ENCODE measurements around the gene TCL1B.

Gene TCL1B

DNA sequence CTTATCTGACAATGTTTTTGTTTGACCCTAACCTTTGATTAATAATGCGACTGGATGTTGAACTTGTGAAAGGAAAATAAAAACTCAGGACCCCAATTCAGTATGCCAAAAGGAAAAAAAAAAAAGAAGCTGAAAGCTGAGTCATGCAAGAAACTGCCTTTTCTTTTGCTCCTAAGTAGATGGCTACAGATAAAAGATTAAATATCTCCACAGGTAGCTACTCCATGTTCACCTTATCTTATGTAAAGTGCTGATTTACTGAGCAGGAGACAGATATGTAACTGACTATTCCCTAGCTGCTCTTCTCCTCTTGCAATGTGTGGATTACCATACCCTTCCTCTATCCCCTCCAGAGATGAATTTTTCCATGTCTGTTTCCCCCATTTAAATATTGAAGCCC is 30.8 kb upstream of the TCL1B start:
- Histone ChIP-seq H3K18ac (ENCODE audit: low read depth in 1 of 2, low read length in 2 of 2) (no peak overlapping the region), H2BK5ac (ENCODE audit: low read depth, low read length, poor library complexity, severe bottlenecking) (no peak overlapping the region), H2BK15ac (ENCODE audit: low read depth, poor library complexity, severe bottlenecking) (no peak overlapping the region), H3K36me3 (ENCODE audit: control insufficient read depth in 1 of 2, insufficient read depth in 2 of 2, low read depth in 1 of 2, low read length in 2 of 2) (no peaks in the 10 kb centered on the region), H3K14ac (ENCODE audit: low read length in 2 of 2) (no peak overlapping the region), H3K4me1 (ENCODE audit: control insufficient read depth, insufficient read depth, low read depth, low read length) (no peaks in the 10 kb centered on the region), H3K9ac (ENCODE audit: low read length) (no peak overlapping the region), H3K23ac (ENCODE audit: low read length in 2 of 2) (no peak overlapping the region), H3K4me3 (ENCODE audit: insufficient read depth in 1 of 2, low read depth in 1 of 2, low read length in 2 of 2) (no peak overlapping the region), H4K8ac (ENCODE audit: low read length) (no peak overlapping the region), H2BK12ac (ENCODE audit: low read length in 2 of 2) (no peak overlapping the region), H3K4ac (ENCODE audit: low read depth in 1 of 2, low read length in 2 of 2) (no peak overlapping the region), H2AK5ac (ENCODE audit: low read length, severe bottlenecking) (no peak overlapping the region), H3K9me3 (ENCODE audit: control insufficient read depth, low read length) (no peaks in the 10 kb centered on the region), H3K27ac (ENCODE audit: low read length, poor library complexity, severe bottlenecking) (no peak overlapping the region), H2BK120ac (ENCODE audit: low read depth, low read length) (no peak overlapping the region), H3K79me1 (replicated peaks; ENCODE audit: low read length, poor library complexity, severe bottlenecking) (no peaks in the 10 kb centered on the region), H2AFZ (ENCODE audit: low read depth, low read length) (no peak overlapping the region), H3K4me2 (ENCODE audit: low read length, poor library complexity, severe bottlenecking) (no peak overlapping the region), H4K91ac (ENCODE audit: low read length) (no peak overlapping the region), H3K27me3 (ENCODE audit: control insufficient read depth in 1 of 2, insufficient read depth in 1 of 2, low read length in 2 of 2) (peaks cover 11 to 17% of the 10 kb centered on the region in 2 experiments)
- WGBS, result no CpG with 5 or more reads among the region's 1 CpG
- DNase-seq, result no peak

DNA sequence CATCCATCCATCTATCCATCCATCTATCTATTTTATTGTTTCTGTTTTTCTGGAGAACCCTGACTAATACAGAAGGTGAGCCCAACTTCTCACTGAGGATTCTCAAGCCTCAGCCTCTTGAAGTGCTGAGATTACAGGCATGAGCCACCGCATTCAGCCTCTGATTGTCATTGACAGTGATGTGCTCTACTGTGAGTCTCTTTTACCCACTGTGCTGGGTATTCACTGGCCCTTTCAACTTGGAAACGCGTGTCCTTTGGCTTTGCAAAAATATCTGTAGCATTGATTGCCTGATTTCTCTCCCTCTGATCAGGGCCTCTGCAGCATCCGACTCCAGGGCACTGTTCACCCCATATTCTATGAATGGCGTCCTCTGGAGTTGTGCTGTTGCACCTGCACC is 29.6 kb upstream of the TCL1B start:
- Histone ChIP-seq H3K9me3 (ENCODE audit: control insufficient read depth, low read length) (no peaks in the 10 kb centered on the region), H2AK5ac (ENCODE audit: low read length, severe bottlenecking) (no peak overlapping the region), H3K79me1 (replicated peaks; ENCODE audit: low read length, poor library complexity, severe bottlenecking) (no peaks in the 10 kb centered on the region), H2BK15ac (ENCODE audit: low read depth, poor library complexity, severe bottlenecking) (no peak overlapping the region), H3K4me3 (ENCODE audit: insufficient read depth in 1 of 2, low read depth in 1 of 2, low read length in 2 of 2) (no peak overlapping the region), H3K4ac (ENCODE audit: low read depth in 1 of 2, low read length in 2 of 2) (no peak overlapping the region), H3K36me3 (ENCODE audit: control insufficient read depth in 1 of 2, insufficient read depth in 2 of 2, low read depth in 1 of 2, low read length in 2 of 2) (no peaks in the 10 kb centered on the region), H2BK120ac (ENCODE audit: low read depth, low read length) (no peak overlapping the region), H2AFZ (ENCODE audit: low read depth, low read length) (no peak overlapping the region), H3K9ac (ENCODE audit: low read length) (no peak overlapping the region), H4K8ac (ENCODE audit: low read length) (no peak overlapping the region), H2BK12ac (ENCODE audit: low read length in 2 of 2) (no peak overlapping the region), H3K4me2 (ENCODE audit: low read length, poor library complexity, severe bottlenecking) (no peak overlapping the region), H3K23ac (ENCODE audit: low read length in 2 of 2) (no peak overlapping the region), H3K27me3 (ENCODE audit: control insufficient read depth in 1 of 2, insufficient read depth in 1 of 2, low read length in 2 of 2) (peaks cover 8 to 28% of the 10 kb centered on the region in 2 experiments), H4K91ac (ENCODE audit: low read length) (no peak overlapping the region), H3K14ac (ENCODE audit: low read length in 2 of 2) (no peak overlapping the region), H3K27ac (ENCODE audit: low read length, poor library complexity, severe bottlenecking) (no peak overlapping the region), H3K18ac (ENCODE audit: low read depth in 1 of 2, low read length in 2 of 2) (no peak overlapping the region), H3K4me1 (ENCODE audit: control insufficient read depth, insufficient read depth, low read depth, low read length) (no peaks in the 10 kb centered on the region), H2BK5ac (ENCODE audit: low read depth, low read length, poor library complexity, severe bottlenecking) (no peak overlapping the region)
- 63% methylated on average over 4 of the region's 5 CpGs for WGBS
- no peak for DNase-seq

DNA sequence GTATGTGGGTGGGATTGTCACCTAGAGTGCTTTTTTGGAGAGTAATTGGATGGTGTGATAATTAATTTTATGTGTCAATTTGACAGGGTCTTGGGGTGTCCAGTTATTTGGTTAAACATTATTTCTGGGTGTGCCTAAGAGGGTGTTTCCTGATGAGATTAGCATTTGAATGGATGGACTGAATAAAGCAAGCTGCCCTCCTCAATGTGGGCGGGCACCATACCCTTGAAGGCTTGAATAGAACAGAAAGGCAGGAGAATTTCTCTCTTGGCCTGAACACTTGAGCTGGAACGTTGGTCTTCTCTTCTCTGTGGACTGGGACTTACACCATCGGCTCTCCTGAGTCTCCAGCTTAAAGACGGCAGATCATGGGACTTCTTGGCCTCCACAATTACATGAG is 28.8 kb upstream of the TCL1B start:
- Histone ChIP-seq H3K14ac (ENCODE audit: low read length in 2 of 2) (no peak overlapping the region), H2BK15ac (ENCODE audit: low read depth, poor library complexity, severe bottlenecking) (no peak overlapping the region), H3K23ac (ENCODE audit: low read length in 2 of 2) (no peak overlapping the region), H2AK5ac (ENCODE audit: low read length, severe bottlenecking) (no peak overlapping the region), H3K4me1 (ENCODE audit: control insufficient read depth, insufficient read depth, low read depth, low read length) (no peaks in the 10 kb centered on the region), H4K8ac (ENCODE audit: low read length) (no peak overlapping the region), H3K4ac (ENCODE audit: low read depth in 1 of 2, low read length in 2 of 2) (no peak overlapping the region), H2AFZ (ENCODE audit: low read depth, low read length) (no peak overlapping the region), H3K4me3 (ENCODE audit: insufficient read depth in 1 of 2, low read depth in 1 of 2, low read length in 2 of 2) (no peak overlapping the region), H3K9me3 (ENCODE audit: control insufficient read depth, low read length) (no peaks in the 10 kb centered on the region), H3K79me1 (replicated peaks; ENCODE audit: low read length, poor library complexity, severe bottlenecking) (no peaks in the 10 kb centered on the region), H2BK12ac (ENCODE audit: low read length in 2 of 2) (no peak overlapping the region), H3K36me3 (ENCODE audit: control insufficient read depth in 1 of 2, insufficient read depth in 2 of 2, low read depth in 1 of 2, low read length in 2 of 2) (no peaks in the 10 kb centered on the region), H3K18ac (ENCODE audit: low read depth in 1 of 2, low read length in 2 of 2) (no peak overlapping the region), H3K27ac (ENCODE audit: low read length, poor library complexity, severe bottlenecking) (no peak overlapping the region), H3K4me2 (ENCODE audit: low read length, poor library complexity, severe bottlenecking) (no peak overlapping the region), H2BK120ac (ENCODE audit: low read depth, low read length) (no peak overlapping the region), H3K27me3 (ENCODE audit: control insufficient read depth in 1 of 2, insufficient read depth in 1 of 2, low read length in 2 of 2) (peaks cover 8 to 31% of the 10 kb centered on the region in 2 experiments), H4K91ac (ENCODE audit: low read length) (no peak overlapping the region), H2BK5ac (ENCODE audit: low read depth, low read length, poor library complexity, severe bottlenecking) (no peak overlapping the region), H3K9ac (ENCODE audit: low read length) (no peak overlapping the region)
- no peak for DNase-seq
- 50% methylated on average over 4 of the region's 4 CpGs for WGBS

DNA sequence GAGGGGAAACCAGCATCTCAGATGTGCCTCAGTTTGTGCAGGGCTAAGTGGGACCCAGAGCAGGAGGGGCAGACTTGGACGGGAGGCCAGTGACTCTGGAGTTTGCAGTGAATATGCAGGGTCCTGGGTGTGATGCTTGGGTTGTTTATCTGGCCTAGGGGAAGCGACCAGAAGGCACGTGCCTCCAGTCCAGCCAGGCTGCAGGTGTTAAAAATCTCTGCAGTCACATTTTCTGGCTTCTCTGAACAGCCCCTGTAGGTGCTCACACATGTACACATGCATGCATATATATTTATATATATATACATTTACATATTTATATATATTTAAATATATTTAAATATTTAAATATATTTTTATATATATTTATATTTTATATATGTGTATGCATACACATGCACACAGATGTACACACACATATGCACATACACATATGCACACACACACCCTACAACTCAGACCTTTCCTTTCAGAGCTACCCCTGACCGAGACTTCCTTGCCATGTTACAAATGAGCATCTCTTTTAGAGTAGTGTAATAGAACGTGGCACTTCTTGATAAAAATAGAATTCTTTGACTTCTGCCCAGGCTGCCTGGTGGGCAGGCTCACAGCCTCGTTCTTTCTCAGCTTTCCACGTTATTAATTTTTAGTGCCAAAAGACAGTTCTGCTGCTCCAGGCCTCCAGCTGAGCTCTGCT is 26.8 kb upstream of the TCL1B start:
- no peak overlapping the region for H4K91ac ChIP-seq (ENCODE audit: low read length)
- DNase-seq, result no peak
- H3K4me1 ChIP-seq (ENCODE audit: control insufficient read depth, insufficient read depth, low read depth, low read length), result no peaks in the 10 kb centered on the region
- no peak overlapping the region for H2AFZ ChIP-seq (ENCODE audit: low read depth, low read length)
- no peak overlapping the region for H2BK15ac ChIP-seq (ENCODE audit: low read depth, poor library complexity, severe bottlenecking)
- no peaks in the 10 kb centered on the region for H3K36me3 ChIP-seq (ENCODE audit: control insufficient read depth in 1 of 2, insufficient read depth in 2 of 2, low read depth in 1 of 2, low read length in 2 of 2)
- no peak overlapping the region for H3K18ac ChIP-seq (ENCODE audit: low read depth in 1 of 2, low read length in 2 of 2)
- H3K23ac ChIP-seq (ENCODE audit: low read length in 2 of 2), result no peak overlapping the region
- no peak overlapping the region for H4K8ac ChIP-seq (ENCODE audit: low read length)
- H3K4me3 ChIP-seq (ENCODE audit: insufficient read depth in 1 of 2, low read depth in 1 of 2, low read length in 2 of 2), result no peak overlapping the region
- no peak overlapping the region for H2AK5ac ChIP-seq (ENCODE audit: low read length, severe bottlenecking)
- H3K4me2 ChIP-seq (ENCODE audit: low read length, poor library complexity, severe bottlenecking), result no peak overlapping the region
- no peaks in the 10 kb centered on the region for H3K79me1 ChIP-seq (replicated peaks; ENCODE audit: low read length, poor library complexity, severe bottlenecking)
- no peak overlapping the region for H3K4ac ChIP-seq (ENCODE audit: low read depth in 1 of 2, low read length in 2 of 2)
- no peaks in the 10 kb centered on the region for H3K9me3 ChIP-seq (ENCODE audit: control insufficient read depth, low read length)
- H3K9ac ChIP-seq (ENCODE audit: low read length), result no peak overlapping the region
- no peak overlapping the region for H3K27ac ChIP-seq (ENCODE audit: low read length, poor library complexity, severe bottlenecking)
- H2BK120ac ChIP-seq (ENCODE audit: low read depth, low read length), result no peak overlapping the region
- WGBS, result 61% methylated on average over 6 of the region's 7 CpGs
- H3K27me3 ChIP-seq (ENCODE audit: control insufficient read depth in 1 of 2, insufficient read depth in 1 of 2, low read length in 2 of 2), result peaks cover 8 to 44% of the 10 kb centered on the region in 2 experiments
- H2BK12ac ChIP-seq (ENCODE audit: low read length in 2 of 2), result no peak overlapping the region
- no peak overlapping the region for H3K14ac ChIP-seq (ENCODE audit: low read length in 2 of 2)
- no peak overlapping the region for H2BK5ac ChIP-seq (ENCODE audit: low read depth, low read length, poor library complexity, severe bottlenecking)
